ENCODE measurements around the gene TRAPPC3.

TRAPPC3 gene

GRCh38 chr1:36109041-36109679, 40.1 kb downstream of the TRAPPC3 start:
- Mint-ChIP-seq H3K36me3 (no peaks in the 10 kb centered on the region), H3K4me3 (no peak overlapping the region), H3K9me3 (no peaks in the 10 kb centered on the region), H3K27ac (peak overlapping the region; percentile 1), H3K27me3 (no peaks in the 10 kb centered on the region), H3K4me1 (no peaks in the 10 kb centered on the region)
- ATAC-seq: peak; percentile 44

- no peak for ATAC-seq
- Mint-ChIP-seq H3K9me3 (no peaks in the 10 kb centered on the region), H3K27ac (no peak overlapping the region), H3K36me3 (no peaks in the 10 kb centered on the region), H3K4me3 (no peak overlapping the region), H3K4me1 (no peaks in the 10 kb centered on the region), H3K27me3 (no peaks in the 10 kb centered on the region)
These were observed 41.0 kb downstream of the TRAPPC3 start for GRCh38 chr1:36108314-36108713.

- Mint-ChIP-seq H3K4me1 (no peaks in the 10 kb centered on the region), H3K9me3 (no peaks in the 10 kb centered on the region), H3K27ac (no peak overlapping the region), H3K4me3 (no peak overlapping the region), H3K27me3 (no peaks in the 10 kb centered on the region), H3K36me3 (no peaks in the 10 kb centered on the region)
- ATAC-seq: no peak
These were observed 41.9 kb downstream of the TRAPPC3 start for GRCh38 chr1:36107394-36107793.

- Mint-ChIP-seq H3K9me3 (no peaks in the 10 kb centered on the region), H3K27me3 (no peaks in the 10 kb centered on the region), H3K36me3 (no peaks in the 10 kb centered on the region), H3K4me1 (no peaks in the 10 kb centered on the region), H3K27ac (no peak overlapping the region), H3K4me3 (no peak overlapping the region)
- ATAC-seq: no peak
These were observed 43.0 kb downstream of the TRAPPC3 start for GRCh38 chr1:36106269-36106668.

- no peaks in the 10 kb centered on the region for H3K27me3 Mint-ChIP-seq
- H3K9me3 Mint-ChIP-seq: no peaks in the 10 kb centered on the region
- peaks cover 4% of the 10 kb centered on the region for H3K36me3 Mint-ChIP-seq
- H3K4me1 Mint-ChIP-seq: peaks cover 7% of the 10 kb centered on the region
- no peak for ATAC-seq
- H3K4me3 Mint-ChIP-seq: no peak overlapping the region
- no peak overlapping the region for H3K27ac Mint-ChIP-seq
These were observed 47.7 kb downstream of the TRAPPC3 start for GRCh38 chr1:36101546-36101945.

- H3K4me3 Mint-ChIP-seq: no peak overlapping the region
- peaks cover 7% of the 10 kb centered on the region for H3K4me1 Mint-ChIP-seq
- H3K36me3 Mint-ChIP-seq: peaks cover 10% of the 10 kb centered on the region
- H3K27ac Mint-ChIP-seq: no peak overlapping the region
- no peak for ATAC-seq
- H3K27me3 Mint-ChIP-seq: no peaks in the 10 kb centered on the region
- H3K9me3 Mint-ChIP-seq: no peaks in the 10 kb centered on the region
These were observed 48.9 kb downstream of the TRAPPC3 start for GRCh38 chr1:36100376-36100775.

GRCh38 chr1:36099681-36100341, 49.5 kb downstream of the TRAPPC3 start:
- ATAC-seq: peak; percentile 88
- Mint-ChIP-seq H3K4me3 (peak overlapping the region; percentile 46), H3K36me3 (peaks cover 10% of the 10 kb centered on the region), H3K27ac (no peak overlapping the region), H3K27me3 (no peaks in the 10 kb centered on the region), H3K9me3 (no peaks in the 10 kb centered on the region), H3K4me1 (peaks cover 7% of the 10 kb centered on the region)

GRCh38 chr1:36098650-36099365, 50.5 kb downstream of the TRAPPC3 start:
- no peak overlapping the region for H3K4me3 Mint-ChIP-seq
- no peaks in the 10 kb centered on the region for H3K9me3 Mint-ChIP-seq
- ATAC-seq: no peak
- peaks cover 10% of the 10 kb centered on the region for H3K36me3 Mint-ChIP-seq
- H3K4me1 Mint-ChIP-seq: peaks cover 7% of the 10 kb centered on the region
- H3K27me3 Mint-ChIP-seq: no peaks in the 10 kb centered on the region
- H3K27ac Mint-ChIP-seq: no peak overlapping the region

GRCh38 chr1:36097693-36098585, 51.3 kb downstream of the TRAPPC3 start:
- Mint-ChIP-seq H3K27ac (no peak overlapping the region), H3K4me3 (no peak overlapping the region), H3K36me3 (peaks cover 17% of the 10 kb centered on the region), H3K4me1 (peaks cover 7% of the 10 kb centered on the region), H3K27me3 (no peaks in the 10 kb centered on the region), H3K9me3 (no peaks in the 10 kb centered on the region)
- ATAC-seq: peak; percentile 2

- Mint-ChIP-seq H3K27ac (peak overlapping the region; percentile 39), H3K9me3 (no peaks in the 10 kb centered on the region), H3K4me1 (peaks cover 10% of the 10 kb centered on the region), H3K36me3 (peaks cover 25% of the 10 kb centered on the region), H3K4me3 (no peak overlapping the region), H3K27me3 (no peaks in the 10 kb centered on the region)
- ATAC-seq: no peak
These were observed 52.5 kb downstream of the TRAPPC3 start for GRCh38 chr1:36096500-36097432.

- no peaks in the 10 kb centered on the region for H3K27me3 Mint-ChIP-seq
- H3K4me1 Mint-ChIP-seq: peaks cover 16% of the 10 kb centered on the region
- no peaks in the 10 kb centered on the region for H3K9me3 Mint-ChIP-seq
- ATAC-seq: no peak
- peaks cover 30% of the 10 kb centered on the region for H3K36me3 Mint-ChIP-seq
- H3K27ac Mint-ChIP-seq: peak overlapping the region; percentile 39
- no peak overlapping the region for H3K4me3 Mint-ChIP-seq
These were observed 53.4 kb downstream of the TRAPPC3 start for GRCh38 chr1:36095760-36096405.

GRCh38 chr1:36094621-36095061, 54.6 kb downstream of the TRAPPC3 start:
- Mint-ChIP-seq H3K4me3 (no peak overlapping the region), H3K27me3 (no peaks in the 10 kb centered on the region), H3K27ac (no peak overlapping the region), H3K36me3 (peaks cover 30% of the 10 kb centered on the region), H3K4me1 (peaks cover 18% of the 10 kb centered on the region), H3K9me3 (no peaks in the 10 kb centered on the region)
- ATAC-seq: no peak

GRCh38 chr1:36093929-36094328, 55.4 kb downstream of the TRAPPC3 start:
- H3K36me3 Mint-ChIP-seq: peaks cover 30% of the 10 kb centered on the region
- ATAC-seq: no peak
- no peak overlapping the region for H3K4me3 Mint-ChIP-seq
- H3K27me3 Mint-ChIP-seq: no peaks in the 10 kb centered on the region
- H3K4me1 Mint-ChIP-seq: peaks cover 23% of the 10 kb centered on the region
- H3K9me3 Mint-ChIP-seq: no peaks in the 10 kb centered on the region
- no peak overlapping the region for H3K27ac Mint-ChIP-seq

GRCh38 chr1:36093226-36093625, 56.1 kb downstream of the TRAPPC3 start:
- Mint-ChIP-seq H3K4me1 (peaks cover 25% of the 10 kb centered on the region), H3K27ac (peak overlapping the region; percentile 44), H3K36me3 (peaks cover 30% of the 10 kb centered on the region), H3K27me3 (no peaks in the 10 kb centered on the region), H3K4me3 (no peak overlapping the region), H3K9me3 (no peaks in the 10 kb centered on the region)
- no peak for ATAC-seq
